T-cell (primary cell): ENCODE data around the gene KLHDC7A. TPM values are rescaled to one million over a fixed set of nuclear protein-coding genes. Genes with fewer than 3 reads are reported as not detected.

Experiments used
- ATAC-seq, 4 experiments: fragments of 200-7000 bp in 3 of 4; fragments of 150-1000 bp in 1 of 4; cut with Tn5 transposase; replicated peaks in 1 of 4; 1 replicate in 3 of 4; 2 replicates in 1 of 4; pipeline ENCODE4 v1.10.0; 2021; ENCODE audit warnings: moderate library complexity in 3 of 4, mild to moderate bottlenecking in 2 of 4, moderate number of reproducible peaks in 1 of 4
- CTCF ChIA-PET, 2 donors: fragments of 300-600 bp; sonication (Branson Sonifier 250); formaldehyde crosslinking; loops; one replicate each; lab custom pipeline; 2022; ENCODE audit warnings: antibody characterized with exemption in 2 of 2; lab: Charles Lee
- POLR2A ChIA-PET, 2 donors: fragments of 300-600 bp; sonication (Branson Sonifier 250); formaldehyde crosslinking; loops; one replicate each; lab custom pipeline; 2022; ENCODE audit warnings: antibody characterized with exemption in 2 of 2; lab: Charles Lee
- DNase-seq, 35 experiments: peaks; one replicate each; pipeline versions ENCODE4 v3.0.0 to v3.0.0-alpha.2; 2013 to 2023
- H3K27ac ChIP-seq: one replicate; pipeline ENCODE4 v1.5.1; 2013; ENCODE audit warnings: low read length
- H3K27me3 ChIP-seq, 2 experiments: replicated peaks in 1 of 2; 1 replicate in 1 of 2; 2 replicates in 1 of 2; pipeline versions ENCODE4 v1.6.1 to v1.7.0; 2013; ENCODE audit warnings: low read length in 1 of 2, mixed read lengths in 1 of 2; ENCODE audit not compliant: control insufficient read depth in 2 of 2, insufficient read depth in 2 of 2; ENCODE audit errors: extremely low read depth in 1 of 2
- H3K36me3 ChIP-seq, 2 donors: 1 replicate in 1 of 2; 2 replicates in 1 of 2; pipeline versions ENCODE4 v1.6.1 to v1.7.0; 2013; ENCODE audit warnings: low read length in 1 of 2; ENCODE audit not compliant: control insufficient read depth in 2 of 2, insufficient read depth in 1 of 2; ENCODE audit errors: extremely low read depth in 1 of 2
- H3K4me1 ChIP-seq, 2 experiments: 1 replicate in 1 of 2; 2 replicates in 1 of 2; pipeline versions ENCODE4 v1.6.1 to v1.7.0; 2013; ENCODE audit warnings: low read length in 2 of 2, mixed read lengths in 1 of 2; ENCODE audit not compliant: insufficient read depth in 2 of 2, control insufficient read depth in 1 of 2; ENCODE audit errors: extremely low read depth in 1 of 2
- H3K4me3 ChIP-seq, 2 donors: 1 replicate in 1 of 2; 2 replicates in 1 of 2; pipeline versions ENCODE4 v1.5.1 to v1.7.0; 2013; ENCODE audit warnings: mild to moderate bottlenecking in 2 of 2, low read length in 1 of 2, moderate library complexity in 1 of 2; ENCODE audit not compliant: control insufficient read depth in 1 of 2; ENCODE audit errors: extremely low read depth in 1 of 2
- H3K9me3 ChIP-seq: 2 replicates; pipeline ENCODE4 v1.7.0; 2013
- H3K27ac Mint-ChIP-seq, 2 donors: one replicate each; pipeline ENCODE4 v1.8.0; 2020 to 2021; ENCODE audit warnings: mild to moderate bottlenecking in 2 of 2, mixed read lengths in 2 of 2
- H3K27me3 Mint-ChIP-seq, 2 donors: one replicate each; pipeline ENCODE4 v1.8.0; 2021 to 2022; ENCODE audit warnings: mixed read lengths in 2 of 2
- H3K36me3 Mint-ChIP-seq: one replicate; pipeline ENCODE4 v1.8.0; 2021; ENCODE audit warnings: mixed read lengths
- H3K4me1 Mint-ChIP-seq, 3 donors: one replicate each; pipeline ENCODE4 v1.8.0; 2020 to 2022; ENCODE audit warnings: mixed read lengths in 3 of 3, mild to moderate bottlenecking in 1 of 3
- H3K4me3 Mint-ChIP-seq, 3 donors: one replicate each; pipeline ENCODE4 v1.8.0; 2020 to 2022; ENCODE audit warnings: mild to moderate bottlenecking in 3 of 3, mixed read lengths in 3 of 3, moderate library complexity in 3 of 3
- H3K9me3 Mint-ChIP-seq, 3 donors: one replicate each; pipeline ENCODE4 v1.8.0; 2020 to 2022; ENCODE audit warnings: mixed read lengths in 3 of 3
- whole genome bisulfite sequencing: methylation state at CpG from one replicate; pipeline ENCODE4 v1.1.5; 2013; ENCODE audit warnings: missing lambda C conversion rate; ENCODE audit not compliant: insufficient coverage; 5-methylcytosine and 5-hydroxymethylcytosine counted together
- total RNA-seq, 35 experiments: library from RNA in 6 of 35; stranded (reverse) in 6 of 35; fragments of 120-200 nt in 1 of 35; gene quantifications; one replicate each; pipeline versions ENCODE4 v1.2.1 to v1.2.4 and lab custom pipeline; 2013 to 2026

Gene KLHDC7A
- total RNA-seq, 5 donors from 2014 or later (not counting 1 experiment from before 2014, with no cell fraction given): not detected

- H3K27ac ChIP-seq: no peak overlapping the region
- H3K4me1 Mint-ChIP-seq: no peaks in the 10 kb centered on the region
- H3K36me3 ChIP-seq: no peaks in the 10 kb centered on the region
- peaks cover 13% of the 10 kb centered on the region in 2 donors for H3K27me3 Mint-ChIP-seq
- ATAC-seq (no peak), DNase-seq (no peak)
- H3K9me3 Mint-ChIP-seq: peaks cover 5 to 36% (median 8%) of the 10 kb centered on the region in 3 donors
- H3K4me3 ChIP-seq: no peak overlapping the region
- WGBS: 73% methylated on average over 3 of the region's 5 CpGs
- no peaks in the 10 kb centered on the region for H3K4me1 ChIP-seq
- no peak overlapping the region for H3K27ac Mint-ChIP-seq
- H3K4me3 Mint-ChIP-seq: no peak overlapping the region
- H3K9me3 ChIP-seq: peaks cover 2% of the 10 kb centered on the region
- ChIA-PET CTCF (no interaction called here), POLR2A (no interaction called here)
- peaks cover 0 to 8% of the 10 kb centered on the region in 2 experiments for H3K27me3 ChIP-seq
- no peaks in the 10 kb centered on the region for H3K36me3 Mint-ChIP-seq
These were observed 31.1 kb downstream of the KLHDC7A start for GRCh38 chr1:18511874-18512150.

GRCh38 chr1:18512883-18513282 is 32.2 kb downstream of the KLHDC7A start:
- Histone ChIP-seq H3K4me1 (no peaks in the 10 kb centered on the region), H3K27me3 (peaks cover 0 to 8% of the 10 kb centered on the region in 2 experiments), H3K4me3 (no peak overlapping the region), H3K9me3 (peaks cover 4% of the 10 kb centered on the region), H3K36me3 (no peaks in the 10 kb centered on the region), H3K27ac (no peak overlapping the region)
- DNase-seq (no peak), ATAC-seq (no peak)
- Mint-ChIP-seq H3K27ac (no peak overlapping the region), H3K9me3 (peaks cover 5 to 37% (median 14%) of the 10 kb centered on the region in 3 donors), H3K4me3 (no peak overlapping the region), H3K36me3 (no peaks in the 10 kb centered on the region), H3K27me3 (peaks cover 13% of the 10 kb centered on the region in 2 donors), H3K4me1 (no peaks in the 10 kb centered on the region)
- WGBS: 83% methylated on average over 5 of the region's 9 CpGs
- ChIA-PET POLR2A (no interaction called here), CTCF (no interaction called here)

GRCh38 chr1:18513995-18514394 is 33.3 kb downstream of the KLHDC7A start:
- ChIA-PET POLR2A (no interaction called here), CTCF (no interaction called here)
- H3K4me1 ChIP-seq: no peaks in the 10 kb centered on the region
- DNase-seq (no peak), ATAC-seq (no peak)
- WGBS: 60% methylated on average over 1 of the region's 1 CpG
- Mint-ChIP-seq H3K27ac (no peak overlapping the region), H3K27me3 (peaks cover 10 to 12% of the 10 kb centered on the region in 2 donors), H3K36me3 (no peaks in the 10 kb centered on the region), H3K9me3 (peaks cover 5 to 33% (median 14%) of the 10 kb centered on the region in 3 donors), H3K4me1 (no peaks in the 10 kb centered on the region), H3K4me3 (no peak overlapping the region)
- H3K27ac ChIP-seq: no peak overlapping the region
- no peak overlapping the region for H3K4me3 ChIP-seq
- H3K36me3 ChIP-seq: no peaks in the 10 kb centered on the region
- H3K9me3 ChIP-seq: peaks cover 4% of the 10 kb centered on the region
- H3K27me3 ChIP-seq: peaks cover 0 to 8% of the 10 kb centered on the region in 2 experiments

GRCh38 chr1:18515120-18515667 is 34.5 kb downstream of the KLHDC7A start:
- Mint-ChIP-seq H3K27me3 (peaks cover 9 to 12% of the 10 kb centered on the region in 2 donors), H3K36me3 (no peaks in the 10 kb centered on the region), H3K9me3 (peaks cover 5 to 32% (median 14%) of the 10 kb centered on the region in 3 donors), H3K4me1 (no peaks in the 10 kb centered on the region), H3K4me3 (no peak overlapping the region), H3K27ac (no peak overlapping the region)
- ChIA-PET CTCF (no interaction called here), POLR2A (interaction anchor here in 1 of 2 donors (0.6 kb wide), 1 partner anchor 235 kb away, joined by 3 read pairs; no protein-coding TSS in a partner anchor)
- no peaks in the 10 kb centered on the region for H3K36me3 ChIP-seq
- H3K27ac ChIP-seq: no peak overlapping the region
- peaks cover 4% of the 10 kb centered on the region for H3K9me3 ChIP-seq
- no peak for DNase-seq
- no CpG with 5 or more reads among the region's 1 CpG for WGBS
- H3K4me1 ChIP-seq: no peaks in the 10 kb centered on the region
- H3K27me3 ChIP-seq: peaks cover 0 to 5% of the 10 kb centered on the region in 2 experiments
- no peak overlapping the region for H3K4me3 ChIP-seq
- ATAC-seq: no peak

GRCh38 chr1:18516473-18516872 is 35.7 kb downstream of the KLHDC7A start:
- Histone ChIP-seq H3K4me1 (no peaks in the 10 kb centered on the region), H3K9me3 (peaks cover 4% of the 10 kb centered on the region), H3K27ac (no peak overlapping the region), H3K27me3 (peaks cover 0 to 4% of the 10 kb centered on the region in 2 experiments), H3K4me3 (no peak overlapping the region), H3K36me3 (no peaks in the 10 kb centered on the region)
- no peaks in the 10 kb centered on the region for H3K4me1 Mint-ChIP-seq
- no peak overlapping the region for H3K4me3 Mint-ChIP-seq
- ChIA-PET CTCF (no interaction called here), POLR2A (no interaction called here)
- no CpG with 5 or more reads among the region's 1 CpG for WGBS
- no peak overlapping the region for H3K27ac Mint-ChIP-seq
- H3K36me3 Mint-ChIP-seq: no peaks in the 10 kb centered on the region
- ATAC-seq: no peak
- no peak for DNase-seq
- peaks cover 12 to 14% of the 10 kb centered on the region in 2 donors for H3K27me3 Mint-ChIP-seq
- H3K9me3 Mint-ChIP-seq: peaks cover 5 to 32% (median 14%) of the 10 kb centered on the region in 3 donors

GRCh38 chr1:18526436-18527275 is 45.9 kb downstream of the KLHDC7A start:
- no peak for DNase-seq
- POLR2A ChIA-PET: no interaction called here
- Mint-ChIP-seq H3K27ac (no peak overlapping the region), H3K36me3 (no peaks in the 10 kb centered on the region), H3K4me3 (no peak overlapping the region), H3K4me1 (no peaks in the 10 kb centered on the region), H3K9me3 (no peaks in the 10 kb centered on the region), H3K27me3 (peaks cover 29 to 30% of the 10 kb centered on the region in 2 donors)
- no peak for ATAC-seq
- Histone ChIP-seq H3K9me3 (no peaks in the 10 kb centered on the region), H3K27me3 (peaks cover 0 to 13% of the 10 kb centered on the region in 2 experiments), H3K36me3 (no peaks in the 10 kb centered on the region), H3K4me3 (no peak overlapping the region), H3K27ac (no peak overlapping the region), H3K4me1 (no peaks in the 10 kb centered on the region)
- WGBS: 51% methylated on average over 4 of the region's 6 CpGs
- CTCF ChIA-PET: no interaction called here
